GM21528 (cell line): ENCODE results near the gene RELB.

Experiments
- ATAC-seq: cut with Tn5 transposase; IDR thresholded peaks from one replicate; pipeline ENCODE4 v1.9.1; 2021; ENCODE audit warnings: mild to moderate bottlenecking, moderate library complexity; ENCODE audit not compliant: unreplicated experiment, low FRiP score

Gene RELB

GRCh38 chr19:45019187-45019586, 17.9 kb downstream of the RELB start:
- no peak for ATAC-seq

- no peak for ATAC-seq
These were observed 18.8 kb downstream of the RELB start for GRCh38 chr19:45020071-45020470.

GRCh38 chr19:45021971-45022370, 20.7 kb downstream of the RELB start:
- ATAC-seq: no peak

GRCh38 chr19:45023048-45023447, 21.8 kb downstream of the RELB start:
- no peak for ATAC-seq

- ATAC-seq: no peak
These were observed 24.0 kb downstream of the RELB start for GRCh38 chr19:45025264-45025663.

GRCh38 chr19:45027371-45027770, 26.1 kb downstream of the RELB start:
- ATAC-seq: no peak

- no peak for ATAC-seq
These were observed 29.6 kb downstream of the RELB start for GRCh38 chr19:45030825-45031224.

- no peak for ATAC-seq
These were observed 31.2 kb downstream of the RELB start for GRCh38 chr19:45032421-45032820.

- ATAC-seq: no peak
These were observed 34.5 kb downstream of the RELB start for GRCh38 chr19:45035755-45036154.

- ATAC-seq: no peak
These were observed 36.3 kb downstream of the RELB start for GRCh38 chr19:45037393-45038169.

GRCh38 chr19:45038931-45039893, 37.9 kb downstream of the RELB start, which contains the start of gene CLASRP:
CLASRP (plus strand) TSS chr19:45039045; CDS start chr19:45040213, 1,168 bp downstream.
- peak; percentile 80 for ATAC-seq

GRCh38 chr19:45040059-45040771, 39.0 kb downstream of the RELB start:
- ATAC-seq: no peak

GRCh38 chr19:45041125-45041524, 39.9 kb downstream of the RELB start:
- ATAC-seq: no peak

- ATAC-seq: no peak
These were observed 44.5 kb downstream of the RELB start for GRCh38 chr19:45045671-45046353.

- ATAC-seq: no peak
These were observed 45.1 kb downstream of the RELB start for GRCh38 chr19:45046355-45046754.

- no peak for ATAC-seq
These were observed 46.0 kb downstream of the RELB start for GRCh38 chr19:45047188-45047797.

- no peak for ATAC-seq
These were observed 47.9 kb downstream of the RELB start for GRCh38 chr19:45049073-45049736.

GRCh38 chr19:45050036-45050435, 48.8 kb downstream of the RELB start:
- ATAC-seq: no peak

GRCh38 chr19:45051929-45052579, 50.8 kb downstream of the RELB start:
- no peak for ATAC-seq
